HG03039 (cell line): Measurements from ENCODE around the gene CNTN5.

ENCODE experiments used
- ATAC-seq: cut with Tn5 transposase; IDR thresholded peaks from one replicate; pipeline ENCODE4 v1.9.1; 2021; ENCODE audit warnings: mild to moderate bottlenecking, moderate library complexity; ENCODE audit not compliant: unreplicated experiment

CNTN5 gene

DNA sequence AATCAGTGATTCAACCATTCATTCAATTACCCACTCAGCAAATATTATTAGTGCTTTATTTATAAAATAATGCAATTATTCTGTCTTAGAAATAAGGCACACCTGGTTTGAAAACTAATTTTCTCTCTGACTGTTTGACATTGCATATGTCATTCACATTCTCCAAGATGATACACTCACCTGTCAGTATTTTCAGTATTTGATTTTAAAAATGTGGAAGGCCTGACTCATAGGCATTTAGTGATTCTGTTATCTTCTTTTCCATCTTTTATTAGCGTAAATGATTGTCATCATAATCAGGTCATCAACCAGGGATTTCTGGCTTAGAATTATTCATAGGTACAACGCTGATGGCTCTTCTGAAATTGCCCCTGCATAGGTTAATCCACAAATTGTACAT, 480.9 kb downstream of the CNTN5 start:
- no peak for ATAC-seq

DNA sequence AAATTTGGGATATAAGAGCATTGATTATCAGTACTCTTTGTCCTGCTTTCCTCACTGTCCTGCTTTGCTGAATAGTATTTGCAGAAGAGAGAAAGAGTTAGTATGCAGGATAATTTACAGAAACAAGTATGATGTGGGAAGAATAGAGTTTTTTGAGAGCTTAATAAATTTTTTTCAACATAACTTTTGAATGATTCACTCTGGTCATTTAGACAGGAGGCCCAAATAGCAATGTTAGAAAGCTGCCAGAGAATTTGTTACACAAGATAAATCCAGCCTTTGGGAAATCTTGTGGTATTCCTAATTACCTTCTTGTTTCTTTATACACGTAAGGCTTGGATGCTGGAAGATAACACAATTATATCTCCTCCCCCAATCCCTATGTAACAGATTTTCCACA, 484.6 kb downstream of the CNTN5 start:
- no peak for ATAC-seq

DNA sequence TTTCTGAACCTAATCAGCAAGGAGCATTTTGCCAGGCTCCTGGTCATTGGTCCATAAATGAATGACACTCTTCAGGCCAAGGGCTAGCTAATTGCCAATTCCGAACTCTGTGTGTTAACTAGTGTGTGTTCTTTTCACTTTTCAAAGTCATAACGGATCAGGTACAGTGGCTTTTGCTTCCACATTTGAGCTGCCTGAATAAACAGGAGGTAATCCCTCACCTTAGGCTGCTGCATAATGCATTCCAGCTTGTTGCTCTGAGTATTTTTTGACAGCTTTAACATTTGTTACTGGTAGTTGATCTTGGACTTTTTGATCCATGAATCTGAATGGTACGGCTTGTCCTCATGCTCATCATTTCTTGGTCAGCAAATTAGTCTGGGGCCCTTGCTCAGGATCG, 485.1 kb downstream of the CNTN5 start:
- no peak for ATAC-seq

DNA sequence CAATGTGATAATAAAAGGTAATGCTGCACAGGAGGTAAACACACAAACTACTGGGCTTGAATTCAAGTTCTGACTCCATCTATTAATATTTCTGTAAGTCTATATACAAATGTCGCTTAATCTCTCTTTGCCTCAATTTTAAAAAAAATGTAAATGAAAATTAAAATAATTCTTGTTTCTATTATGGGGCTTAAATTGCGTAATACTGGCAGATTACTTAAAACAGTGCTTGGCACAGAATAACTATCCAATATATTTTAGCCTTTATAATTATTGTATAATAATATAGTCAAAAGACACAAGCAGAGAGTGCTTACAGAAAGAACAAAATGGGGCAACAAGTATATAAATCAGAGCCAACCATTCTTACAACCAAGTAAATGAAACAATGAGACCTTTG, 489.1 kb downstream of the CNTN5 start:
- no peak for ATAC-seq

DNA sequence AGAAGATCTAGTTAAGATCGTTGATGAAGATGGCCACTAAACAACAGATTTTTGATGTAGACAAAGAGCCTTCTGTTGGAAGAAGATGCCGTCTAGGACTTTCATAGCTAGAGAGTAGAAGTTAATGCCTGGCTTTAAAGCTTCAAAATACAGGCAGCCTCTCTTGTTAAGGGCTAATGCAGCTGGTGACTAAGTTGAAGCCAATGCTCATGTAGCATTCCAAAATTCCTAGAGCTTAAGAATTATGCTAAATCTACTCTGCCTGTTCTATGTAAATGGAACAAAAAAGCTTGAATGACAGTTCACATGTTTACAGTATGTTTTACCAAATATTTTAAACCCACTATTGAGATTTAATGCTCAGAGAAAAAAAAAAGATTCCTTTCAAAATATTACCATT, 492.6 kb downstream of the CNTN5 start:
- no peak for ATAC-seq

DNA sequence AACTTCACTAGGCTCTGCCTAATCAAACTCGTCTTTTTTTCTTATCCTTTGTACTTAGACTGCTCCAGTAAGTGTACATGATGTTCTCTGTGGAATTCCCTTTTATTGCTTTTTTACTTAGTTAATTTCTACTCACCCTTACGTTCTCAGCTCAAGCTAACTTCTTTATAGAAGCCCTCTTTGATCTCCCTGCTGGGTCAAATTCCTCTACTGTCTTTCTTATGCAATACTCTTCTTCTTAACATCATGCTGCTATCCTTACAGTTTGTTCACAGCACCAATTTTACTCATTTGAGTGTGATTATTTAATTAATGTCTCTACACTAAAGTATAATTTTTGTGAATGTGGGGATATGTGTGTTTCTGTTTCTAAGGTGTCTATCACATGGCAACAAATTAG, 498.3 kb downstream of the CNTN5 start:
- no peak for ATAC-seq

DNA sequence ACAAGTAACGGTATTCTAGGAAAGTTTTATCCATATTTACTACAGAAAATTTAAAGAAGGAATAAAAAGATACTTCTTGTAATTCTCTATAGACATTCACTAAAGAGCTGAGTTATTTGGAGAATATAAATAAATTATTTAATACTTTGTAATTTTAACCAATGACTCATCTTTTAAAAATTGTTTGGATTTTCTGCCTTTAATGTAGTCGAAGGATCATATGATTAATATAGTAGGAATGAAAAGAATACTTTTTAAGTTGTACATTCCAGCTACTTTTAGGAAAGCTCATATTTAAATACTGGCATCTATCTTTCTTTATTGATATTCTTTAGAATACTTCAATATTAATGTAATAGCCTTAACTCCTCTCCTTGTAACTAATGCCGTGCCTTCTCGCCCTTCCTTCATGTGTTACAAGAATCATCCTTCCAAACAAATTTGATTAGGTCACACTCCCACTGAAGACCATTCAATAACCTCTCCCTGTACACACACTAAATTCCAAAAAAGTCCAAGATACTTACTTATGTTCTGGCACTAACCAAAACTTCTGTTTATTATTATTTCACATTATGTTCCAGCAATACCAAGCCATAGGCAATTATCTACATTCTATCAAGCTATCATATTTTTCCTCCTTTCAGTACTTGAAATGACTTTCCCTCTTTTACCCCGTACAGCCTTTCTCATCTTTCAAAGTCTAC, 501.9 kb downstream of the CNTN5 start:
- ATAC-seq, result no peak

DNA sequence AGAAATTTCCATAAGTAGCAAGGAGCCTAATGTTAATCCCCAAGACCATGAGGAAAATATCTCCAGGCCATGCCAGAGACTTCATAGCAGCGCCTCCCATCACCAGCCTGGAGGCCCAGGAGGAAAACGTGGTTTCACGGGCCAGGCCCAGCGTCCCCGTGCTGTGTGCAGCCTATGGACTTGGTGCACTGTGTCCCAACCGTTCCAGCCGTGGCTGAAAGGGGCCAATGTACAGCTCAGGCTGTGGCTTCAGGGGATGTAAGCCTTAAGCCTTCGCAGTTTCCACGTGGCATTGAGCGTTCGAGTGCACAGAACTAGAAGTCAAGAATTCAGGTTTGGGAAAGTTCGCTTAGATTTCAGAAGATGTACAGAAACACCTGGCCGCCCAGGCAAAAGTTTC, 510.7 kb downstream of the CNTN5 start:
- ATAC-seq, result no peak

DNA sequence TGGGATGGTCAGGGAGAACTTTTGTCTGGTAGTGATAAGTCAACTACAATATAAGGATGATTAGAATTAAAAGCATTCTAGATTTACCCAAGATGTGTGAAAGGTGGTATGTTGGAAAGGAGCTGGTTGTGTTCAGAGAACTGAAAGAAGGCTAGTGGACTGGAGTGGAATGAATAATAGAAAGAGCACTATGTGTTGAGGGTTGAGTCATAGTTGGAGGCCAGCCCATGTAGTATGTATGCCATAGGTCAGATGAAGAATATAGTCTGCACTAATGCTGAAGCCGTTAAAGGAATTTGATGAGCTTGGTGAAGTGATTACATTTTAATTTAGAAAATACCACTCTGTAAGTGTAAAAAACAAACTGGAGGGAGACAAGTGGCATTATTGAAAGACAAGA, 514.1 kb downstream of the CNTN5 start:
- no peak for ATAC-seq

DNA sequence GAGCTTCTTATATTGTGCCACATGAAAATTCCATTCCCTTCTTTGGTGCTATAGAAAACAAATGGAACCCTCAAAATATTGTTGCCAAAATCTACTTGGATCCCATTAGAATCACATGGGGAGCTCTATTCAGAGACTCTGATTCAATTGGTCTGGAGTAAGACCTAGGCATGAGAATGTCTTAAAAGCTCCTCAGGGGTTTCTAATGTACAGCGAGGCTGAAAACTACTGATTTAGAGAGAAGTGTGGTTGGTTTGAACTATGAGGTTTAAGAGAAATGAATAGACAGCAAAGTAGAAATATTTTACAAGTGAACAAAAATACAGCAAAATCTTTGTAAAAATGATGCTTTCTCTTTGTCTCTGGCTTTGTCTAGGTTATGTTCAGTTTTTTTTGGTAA, 514.7 kb downstream of the CNTN5 start:
- ATAC-seq, result peak; percentile 52

DNA sequence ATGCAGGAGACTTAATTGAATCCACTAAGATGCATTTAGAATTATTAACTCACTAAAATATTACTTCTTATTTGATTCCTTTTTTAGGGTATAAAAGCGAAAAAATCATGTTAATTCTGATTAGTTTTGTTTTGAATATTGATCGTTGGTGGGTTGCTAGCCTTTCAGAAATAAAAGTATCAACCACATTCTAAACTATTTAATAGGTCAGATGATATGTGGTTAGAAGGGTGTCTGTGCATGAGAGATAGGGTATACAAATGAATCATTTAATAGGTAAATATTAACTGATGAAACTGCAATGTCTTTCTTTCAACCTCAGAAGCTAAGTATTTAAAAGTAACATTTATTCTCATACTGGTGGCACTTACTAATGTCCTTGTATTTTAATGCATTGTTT, 515.1 kb downstream of the CNTN5 start:
- ATAC-seq, result peak; percentile 48

DNA sequence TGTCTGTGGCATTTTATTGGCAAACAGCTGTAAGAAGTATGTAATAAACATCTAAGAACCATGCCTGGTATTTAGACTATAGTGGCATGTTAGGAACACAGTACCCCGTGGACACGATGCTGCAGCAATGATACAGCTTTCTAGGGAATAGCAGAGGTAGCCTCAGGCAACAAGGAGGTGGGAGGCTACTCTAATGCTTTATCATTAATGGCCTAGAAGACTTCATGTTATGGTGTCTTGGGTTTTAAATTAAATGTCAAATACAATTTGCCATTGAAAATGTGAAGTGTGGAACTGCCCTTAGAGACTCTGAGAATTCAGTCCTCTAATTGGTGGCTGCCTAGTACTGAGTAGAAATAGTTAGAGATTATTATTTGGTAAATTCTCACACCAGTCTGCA, 516.9 kb downstream of the CNTN5 start:
- ATAC-seq, result no peak

DNA sequence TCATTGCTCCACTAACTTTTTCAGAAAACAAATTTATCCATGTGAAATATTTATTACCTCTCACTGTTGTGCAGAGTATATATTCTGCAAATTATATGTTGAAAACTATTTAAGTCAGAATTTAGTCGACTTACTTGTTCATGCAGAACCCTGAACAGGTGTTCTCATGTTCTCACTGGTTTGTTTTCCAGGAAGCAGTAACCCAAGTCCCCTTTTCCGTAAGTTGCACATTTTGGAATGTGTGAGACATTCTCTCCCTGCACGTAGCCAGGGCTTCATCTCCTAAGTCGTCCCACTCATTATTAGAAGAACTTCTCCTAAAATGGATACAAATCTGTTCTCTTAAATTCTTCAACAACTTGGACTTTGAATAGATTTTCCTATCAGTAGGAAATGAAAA, 524.9 kb downstream of the CNTN5 start:
- ATAC-seq, result no peak

DNA sequence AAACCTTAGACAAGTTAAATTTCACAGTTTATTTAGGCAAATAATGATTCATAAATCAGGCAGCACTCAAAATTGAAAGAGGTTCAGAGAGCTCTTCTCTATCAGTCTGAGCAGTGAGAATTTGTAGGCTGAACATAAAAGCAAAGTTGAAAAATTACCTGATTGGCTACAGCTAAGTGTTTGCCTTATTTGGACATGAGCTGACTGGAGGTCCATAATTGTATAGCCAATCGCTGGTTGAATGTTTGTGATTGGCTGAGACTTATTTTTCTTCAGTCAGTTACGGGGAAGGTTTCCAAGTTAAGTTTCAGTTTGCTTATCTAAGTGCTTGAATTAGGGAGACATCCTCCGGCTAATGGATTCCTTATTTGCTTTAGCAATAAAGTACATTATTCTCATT, 527.5 kb downstream of the CNTN5 start:
- no peak for ATAC-seq

DNA sequence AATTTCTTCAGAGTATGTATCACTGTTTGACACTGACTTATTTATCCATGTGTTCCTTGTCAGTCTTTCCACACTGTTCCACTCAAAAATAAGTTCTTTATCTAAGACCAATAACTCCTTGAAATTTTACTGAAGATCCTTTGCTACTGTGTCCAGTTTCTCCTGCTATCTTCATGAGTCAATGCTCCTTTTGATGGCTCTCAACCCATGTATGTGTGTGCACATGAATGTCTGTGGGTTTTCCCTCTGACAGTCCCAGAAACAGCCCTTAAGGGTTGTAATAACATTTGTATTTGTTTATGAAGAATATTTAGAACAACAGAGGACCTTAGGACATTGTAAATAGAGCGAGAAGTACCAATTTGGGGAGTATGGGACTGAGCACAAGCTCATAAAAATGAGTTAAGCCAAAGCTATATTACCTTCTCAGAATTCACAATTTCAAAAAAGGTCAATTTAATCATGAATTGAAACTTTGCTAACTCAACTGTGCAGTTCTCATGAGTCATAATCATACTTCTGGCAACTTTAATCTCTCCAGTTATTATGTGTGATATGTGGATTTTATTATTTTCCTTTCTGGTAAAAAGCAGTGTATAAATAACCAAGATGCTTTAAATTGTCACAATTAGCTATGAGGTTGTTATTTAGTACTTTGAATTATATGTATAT, 533.6 kb downstream of the CNTN5 start:
- no peak for ATAC-seq

DNA sequence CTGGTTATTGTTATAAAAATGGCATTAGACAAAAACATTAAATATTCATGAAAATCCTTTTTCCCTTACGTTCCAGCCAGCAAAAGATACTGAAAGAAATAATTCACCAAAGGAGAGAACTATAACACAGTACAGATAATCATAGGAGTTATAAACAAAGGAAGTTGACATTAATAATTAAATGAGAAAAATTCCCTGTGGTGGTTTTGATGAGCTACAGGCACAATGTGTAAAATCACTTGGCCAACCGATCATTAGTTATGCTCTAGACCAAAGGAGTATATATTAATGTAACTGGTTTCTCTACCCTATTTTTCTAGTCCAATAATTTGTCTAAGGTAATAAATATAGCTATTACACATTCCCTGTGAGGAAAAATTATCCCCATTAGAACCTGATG, 534.7 kb downstream of the CNTN5 start:
- ATAC-seq, result no peak

DNA sequence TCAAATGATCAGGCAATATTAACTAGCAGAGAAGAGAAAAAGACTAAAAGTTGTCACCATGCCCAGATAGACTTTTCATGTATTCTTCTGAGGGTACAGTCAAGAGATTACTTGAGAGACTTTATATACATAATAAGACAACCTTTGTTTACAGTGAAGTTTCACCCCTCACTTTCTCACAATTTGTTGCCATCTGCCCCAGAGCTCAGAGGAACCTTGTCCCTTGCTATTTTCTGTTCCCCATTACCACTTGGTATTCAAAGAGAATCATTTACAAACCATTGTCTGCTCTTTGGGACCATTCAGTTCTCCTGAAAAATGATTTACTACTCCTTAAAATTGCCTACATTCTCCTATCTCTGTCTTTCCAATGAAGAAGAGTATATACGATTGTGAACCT, 544.6 kb downstream of the CNTN5 start:
- no peak for ATAC-seq

DNA sequence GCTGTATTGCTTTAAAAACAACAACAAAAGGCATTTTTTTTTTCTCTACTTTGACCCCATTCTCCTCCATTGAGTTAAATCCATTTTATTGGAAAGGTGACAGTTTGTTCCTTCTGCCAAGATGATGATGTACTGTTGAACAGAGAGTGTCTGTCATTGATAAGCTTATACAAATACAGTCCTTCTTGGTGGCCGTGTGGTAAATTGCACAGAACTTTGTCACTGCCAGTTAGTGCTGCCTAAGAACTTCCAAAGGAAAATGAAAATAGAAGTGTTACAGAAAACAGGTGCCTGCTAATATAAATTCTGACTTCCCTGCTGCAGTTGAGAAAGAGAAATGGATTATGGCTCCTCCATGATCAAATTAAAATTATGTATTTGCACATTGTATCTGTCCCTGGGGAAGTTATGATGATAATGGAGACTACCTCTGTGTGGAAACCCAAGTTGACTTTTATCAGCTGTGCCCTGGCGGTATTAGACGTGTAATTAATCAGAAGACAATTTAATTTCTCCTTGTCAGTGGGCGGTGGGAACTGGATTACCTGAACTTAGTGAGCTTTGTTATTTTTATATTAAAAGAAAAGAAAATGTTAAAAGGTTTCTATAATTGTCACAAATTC, 546.7 kb downstream of the CNTN5 start:
- ATAC-seq, result no peak

DNA sequence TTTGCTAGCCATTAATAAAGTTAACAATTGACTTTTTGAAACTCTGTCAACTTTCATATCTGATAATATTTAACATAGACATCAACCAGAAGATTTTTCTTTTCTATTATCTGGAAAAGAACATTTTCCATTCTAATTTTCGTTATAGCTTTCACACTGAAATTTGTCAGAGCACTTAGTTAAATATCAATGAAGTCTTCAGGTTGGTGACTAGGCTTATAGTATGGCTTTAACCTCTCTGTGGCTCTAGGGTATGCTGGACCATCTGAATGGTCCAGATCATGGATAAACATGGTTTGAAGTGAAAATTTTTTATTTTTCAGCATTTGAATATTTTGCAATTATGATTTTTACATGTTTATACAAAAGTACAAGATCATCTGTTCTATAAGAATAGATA, 548.1 kb downstream of the CNTN5 start:
- no peak for ATAC-seq

DNA sequence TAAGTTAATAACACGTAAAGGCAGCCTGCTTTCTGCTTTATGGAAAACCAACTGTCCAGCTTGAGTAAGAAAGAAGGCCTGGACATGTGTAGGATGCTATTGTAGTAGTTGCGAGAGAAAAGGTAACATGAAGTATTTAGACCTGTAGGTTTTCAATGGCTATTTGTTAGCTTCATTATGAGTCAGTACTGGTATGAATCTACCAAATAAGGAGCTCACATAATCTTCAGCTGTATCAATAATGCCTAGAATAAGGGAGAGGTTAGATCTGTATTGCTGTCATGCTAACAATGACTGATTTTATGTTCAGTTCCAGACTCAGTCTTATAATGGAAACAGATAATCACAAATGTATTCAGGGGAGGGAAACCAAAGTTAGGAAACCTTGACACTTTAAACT, 550.3 kb downstream of the CNTN5 start:
- ATAC-seq, result no peak

DNA sequence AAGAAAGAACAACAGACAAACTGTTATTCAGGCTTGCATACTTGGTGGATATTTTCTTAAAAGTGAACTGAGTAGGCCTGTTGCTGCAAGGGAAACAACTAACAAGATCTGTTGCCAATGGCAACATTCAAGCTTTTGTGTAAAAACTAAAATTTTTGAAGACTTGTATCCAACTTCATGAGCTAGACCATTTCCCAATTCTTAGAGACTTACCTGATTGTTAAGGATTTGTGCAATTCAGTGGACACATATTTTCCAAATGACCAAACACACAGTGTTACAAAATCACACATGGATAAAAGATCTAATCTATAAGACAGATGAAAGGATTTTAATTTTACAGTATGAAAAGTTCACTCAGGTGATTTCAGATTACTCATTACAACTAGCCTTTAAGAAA, 564.1 kb downstream of the CNTN5 start:
- no peak for ATAC-seq

DNA sequence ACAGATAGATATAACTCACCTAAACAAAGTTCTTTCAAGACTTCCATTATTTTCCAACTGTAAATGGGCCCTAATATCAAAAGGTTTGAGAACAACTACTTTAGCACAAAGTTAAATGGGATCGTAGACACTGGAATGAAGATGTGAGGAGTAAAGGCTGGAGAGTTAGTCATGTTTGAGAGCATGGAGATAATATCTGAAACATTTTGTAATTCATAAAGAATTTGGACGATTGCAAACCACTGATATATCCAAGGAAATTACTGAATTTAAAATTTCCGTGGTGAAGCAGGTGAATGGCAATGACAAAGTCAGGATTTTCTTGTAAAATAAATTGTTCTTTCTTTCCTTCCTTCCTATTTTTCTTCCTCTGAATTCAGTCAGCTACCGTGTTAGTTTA, 564.9 kb downstream of the CNTN5 start:
- no peak for ATAC-seq

DNA sequence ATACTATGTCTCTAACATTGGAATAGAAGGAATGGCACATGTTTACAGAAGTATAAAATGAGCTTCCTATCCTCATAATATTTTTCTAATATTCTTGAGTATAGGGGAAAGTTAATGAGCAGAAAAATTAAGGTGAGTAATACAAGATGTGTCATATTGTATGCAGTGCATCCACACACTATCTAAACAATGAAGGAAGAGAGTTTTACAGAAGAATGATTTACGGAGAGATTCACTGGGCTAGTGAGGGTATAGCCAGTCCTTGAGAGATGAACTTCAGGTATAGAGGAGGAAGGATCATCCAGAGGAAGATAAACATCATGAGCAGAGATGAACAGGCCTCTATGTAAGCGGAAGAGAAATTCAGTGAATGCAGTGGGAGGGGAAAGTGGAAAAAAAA, 569.0 kb downstream of the CNTN5 start:
- ATAC-seq, result no peak
